ENCODE data around the gene P4HB.

Gene P4HB

DNA sequence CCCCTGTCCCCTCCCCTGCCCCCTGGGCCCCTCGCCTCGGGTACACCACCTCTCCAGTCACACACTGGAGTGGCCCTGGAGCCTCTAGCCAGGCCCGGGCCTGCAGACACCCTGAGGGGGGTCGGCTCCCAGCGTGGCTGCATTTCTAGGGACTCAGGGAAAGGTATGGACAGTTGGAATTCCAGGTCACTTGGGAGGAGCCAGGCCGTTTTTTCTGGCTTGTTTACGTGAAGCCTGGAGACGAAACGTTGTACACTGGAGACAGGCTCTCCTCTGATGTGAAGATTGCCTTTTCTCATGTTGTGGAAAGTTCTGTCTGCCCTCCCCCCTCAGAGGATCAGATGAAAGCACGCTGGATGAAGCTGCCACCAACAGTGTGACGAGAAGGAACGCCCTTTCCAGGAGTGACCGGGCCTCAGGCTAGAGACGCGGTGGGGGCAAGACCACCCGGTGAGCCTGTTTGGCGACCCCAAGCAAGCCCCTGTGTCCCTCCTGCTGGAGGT lies 21.5 kb downstream of the P4HB start:
- DNase-seq (ENCODE audit: low read depth) = no peak
- no peak for TF ChIP-seq CTCF (IDR thresholded peaks at IDR 0.05; ENCODE audit: low read length, missing control alignments)
- H3K4me3 ChIP-seq (replicated peaks; ENCODE audit: low read depth, low read length) = no peak overlapping the region

DNA sequence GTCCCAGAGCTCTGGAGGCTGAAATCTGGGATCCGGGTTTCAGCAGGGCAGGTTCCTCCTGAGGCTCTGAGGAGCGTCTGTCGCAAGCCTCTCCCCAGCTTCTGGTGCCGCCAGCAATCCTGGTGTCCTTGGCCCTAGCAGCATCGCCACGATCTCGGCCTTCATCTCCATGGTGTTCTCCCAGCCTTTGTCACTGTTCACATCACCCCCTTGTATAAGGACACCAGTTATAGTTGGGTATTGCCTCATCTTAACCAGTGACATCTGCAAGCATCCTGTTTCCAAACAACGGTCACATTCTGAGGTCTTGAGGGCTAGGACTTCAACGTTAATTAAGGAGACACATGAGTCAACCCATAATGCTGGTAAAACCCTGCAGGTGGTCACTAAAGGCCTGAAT lies 22.7 kb downstream of the P4HB start:
- no peak for DNase-seq (ENCODE audit: low read depth)
- no peak for TF ChIP-seq CTCF (IDR thresholded peaks at IDR 0.05; ENCODE audit: low read length, missing control alignments)
- no peak overlapping the region for H3K4me3 ChIP-seq (replicated peaks; ENCODE audit: low read depth, low read length)

- TF ChIP-seq CTCF (IDR thresholded peaks at IDR 0.05; ENCODE audit: low read length, missing control alignments) = no peak
- peak within 1 kb of the TSS; percentile 76 for H3K4me3 ChIP-seq (replicated peaks; ENCODE audit: low read depth, low read length)
- DNase-seq (ENCODE audit: low read depth) = no peak
Observed at GRCh38 chr17:81834831-81835267, 25.5 kb downstream of the P4HB start, which contains the start of gene PPP1R27. TSS of gene PPP1R27 (minus strand) at chr17:81835050. CDS start at chr17:81834953, 97 bp downstream.

DNA sequence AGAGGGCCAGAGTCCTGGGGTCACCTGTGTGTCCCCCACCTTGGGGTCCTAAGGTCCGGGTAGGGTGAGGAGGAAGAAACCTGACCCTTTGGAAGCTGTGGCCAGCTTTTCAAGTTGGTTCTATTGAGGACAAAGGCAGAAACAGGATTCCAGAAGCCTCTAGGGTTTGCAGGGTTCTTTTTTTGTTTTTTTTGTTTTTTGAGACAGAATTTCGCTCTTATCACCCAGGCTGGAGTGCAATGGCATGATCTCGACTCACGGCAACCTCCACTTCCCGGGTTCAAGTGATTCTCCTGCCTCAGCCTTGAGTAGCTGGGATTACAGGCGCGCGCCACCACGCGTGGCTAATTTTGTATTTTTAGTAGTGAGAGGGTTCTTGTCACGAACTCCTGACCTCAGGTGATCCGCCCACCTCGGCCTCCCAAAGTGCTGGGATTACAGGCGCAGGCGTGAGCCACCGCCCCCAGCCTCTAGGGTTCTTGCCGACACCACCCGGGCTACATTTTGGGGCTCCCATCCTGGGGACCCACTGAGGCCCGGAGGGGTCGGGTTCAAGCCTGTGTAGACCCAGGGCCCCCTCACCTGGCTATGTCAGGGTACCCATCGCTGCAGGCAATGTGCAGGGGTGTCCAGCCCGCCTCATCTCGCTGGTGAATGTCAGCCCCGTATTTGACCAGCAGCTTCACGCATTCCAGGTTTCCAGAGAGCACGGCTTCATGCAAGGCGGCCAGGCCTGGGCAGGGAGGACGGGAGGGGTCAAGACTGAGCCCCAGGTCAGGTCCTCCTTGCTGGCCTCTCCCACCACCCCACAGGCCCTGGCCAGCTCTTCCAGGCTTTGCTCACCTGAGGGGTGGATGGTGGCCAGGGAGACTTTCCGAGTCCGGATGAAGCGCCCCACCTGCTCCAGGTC lies 26.2 kb downstream of the P4HB start:
- TF ChIP-seq CTCF (IDR thresholded peaks at IDR 0.05; ENCODE audit: low read length, missing control alignments) = no peak
- no peak for DNase-seq (ENCODE audit: low read depth)
- H3K4me3 ChIP-seq (replicated peaks; ENCODE audit: low read depth, low read length) = peak overlapping the region; percentile 76

- peak; percentile 93 for DNase-seq (ENCODE audit: low read depth)
- no peak for TF ChIP-seq CTCF (IDR thresholded peaks at IDR 0.05; ENCODE audit: low read length, missing control alignments)
- peak within 1 kb of the TSS; percentile 76 for H3K4me3 ChIP-seq (replicated peaks; ENCODE audit: low read depth, low read length)
Observed at GRCh38 chr17:81833160-81833920, 27.0 kb downstream of the P4HB start, which contains the start of gene MCRIP1. TSS of gene MCRIP1 (minus strand) at chr17:81833291. CDS start at chr17:81824506, 8,785 bp downstream.

- peak overlapping the region; percentile 72 for H3K4me3 ChIP-seq (replicated peaks; ENCODE audit: low read depth, low read length)
- no peak for DNase-seq (ENCODE audit: low read depth)
- TF ChIP-seq CTCF (IDR thresholded peaks at IDR 0.05; ENCODE audit: low read length, missing control alignments) = no peak
Observed at GRCh38 chr17:81832608-81833159, 27.7 kb downstream of the P4HB start.
